GM19397 (cell line): ENCODE measurements around the gene FBXO36.

Source experiments
- ATAC-seq: cut with Tn5 transposase; IDR thresholded peaks from one replicate; pipeline ENCODE4 v1.9.1; 2021; ENCODE audit warnings: mild to moderate bottlenecking, moderate library complexity; ENCODE audit not compliant: unreplicated experiment

The FBXO36 gene

GRCh38 chr2:230043025-230043424, 120.7 kb downstream of the FBXO36 start:
- no peak for ATAC-seq

DNA sequence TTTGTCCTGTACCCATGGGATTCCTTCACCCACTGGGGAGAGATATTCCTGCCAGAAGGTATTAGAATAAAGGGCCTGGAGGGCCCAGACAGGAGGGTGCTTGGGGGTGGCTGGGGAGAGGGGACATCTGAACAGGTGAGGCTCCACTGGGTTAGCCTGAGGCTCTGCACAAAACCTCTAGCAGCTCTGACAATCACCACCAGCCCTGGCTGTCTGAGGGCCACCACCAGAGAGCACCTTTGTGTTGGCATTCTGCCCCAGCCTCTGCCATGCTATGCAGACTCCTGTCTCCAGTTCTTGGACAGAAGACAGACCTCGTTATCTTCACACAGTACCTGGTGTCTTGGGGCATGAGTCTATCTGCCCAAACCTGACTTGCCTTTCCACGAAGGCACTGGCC, 121.2 kb downstream of the FBXO36 start:
- ATAC-seq: no peak

GRCh38 chr2:230046491-230046890, 124.2 kb downstream of the FBXO36 start:
- no peak for ATAC-seq

DNA sequence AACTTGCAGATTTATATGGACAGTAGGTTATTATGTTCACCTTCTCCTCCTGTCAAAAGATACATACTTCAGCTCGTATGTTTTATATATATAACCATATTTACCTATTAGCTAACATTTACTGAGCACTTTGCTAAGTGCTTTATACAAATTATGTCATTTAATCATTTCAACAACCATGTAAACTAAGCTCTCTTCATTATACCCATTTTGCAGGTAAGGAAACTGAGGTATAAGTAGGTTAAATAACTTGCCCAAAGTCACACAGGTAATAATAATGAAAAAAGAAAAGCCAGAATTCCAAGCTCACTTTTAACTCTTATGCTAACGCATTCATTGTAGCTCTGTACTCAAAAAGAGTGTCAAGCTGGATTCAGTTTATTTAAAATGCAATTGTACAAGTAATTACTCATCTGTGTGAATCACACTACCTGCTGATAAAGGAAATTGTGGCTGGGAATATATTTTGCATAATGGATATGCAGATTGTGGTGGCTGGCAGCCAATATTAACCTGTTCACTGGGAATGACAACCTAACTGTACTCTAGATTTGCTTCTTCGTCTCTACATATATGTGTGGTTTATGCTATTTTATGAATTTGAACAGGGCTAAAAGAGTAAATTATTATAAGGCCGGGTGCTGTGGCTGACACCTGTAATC, 125.8 kb downstream of the FBXO36 start:
- no peak for ATAC-seq

GRCh38 chr2:230050136-230050535, 127.8 kb downstream of the FBXO36 start:
- ATAC-seq: no peak

DNA sequence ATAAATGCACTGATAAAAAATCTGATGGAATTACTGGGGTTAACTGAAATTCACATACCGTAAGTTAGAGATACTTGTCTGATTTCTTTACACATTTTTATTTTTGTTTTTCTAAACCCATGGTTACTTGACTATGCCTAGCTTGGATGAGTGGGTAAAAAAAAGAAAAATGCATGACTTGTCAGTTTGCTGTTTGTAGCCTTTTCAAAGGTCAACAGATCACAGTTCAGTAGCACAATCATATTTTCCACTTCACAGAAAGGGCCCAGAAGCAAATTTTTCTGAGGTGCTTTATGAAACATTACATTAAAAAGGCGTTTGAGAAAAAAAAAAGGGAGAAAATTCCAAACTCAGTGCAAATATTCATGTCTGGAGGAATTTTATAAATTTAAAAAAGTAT, 130.0 kb downstream of the FBXO36 start:
- ATAC-seq: no peak

DNA sequence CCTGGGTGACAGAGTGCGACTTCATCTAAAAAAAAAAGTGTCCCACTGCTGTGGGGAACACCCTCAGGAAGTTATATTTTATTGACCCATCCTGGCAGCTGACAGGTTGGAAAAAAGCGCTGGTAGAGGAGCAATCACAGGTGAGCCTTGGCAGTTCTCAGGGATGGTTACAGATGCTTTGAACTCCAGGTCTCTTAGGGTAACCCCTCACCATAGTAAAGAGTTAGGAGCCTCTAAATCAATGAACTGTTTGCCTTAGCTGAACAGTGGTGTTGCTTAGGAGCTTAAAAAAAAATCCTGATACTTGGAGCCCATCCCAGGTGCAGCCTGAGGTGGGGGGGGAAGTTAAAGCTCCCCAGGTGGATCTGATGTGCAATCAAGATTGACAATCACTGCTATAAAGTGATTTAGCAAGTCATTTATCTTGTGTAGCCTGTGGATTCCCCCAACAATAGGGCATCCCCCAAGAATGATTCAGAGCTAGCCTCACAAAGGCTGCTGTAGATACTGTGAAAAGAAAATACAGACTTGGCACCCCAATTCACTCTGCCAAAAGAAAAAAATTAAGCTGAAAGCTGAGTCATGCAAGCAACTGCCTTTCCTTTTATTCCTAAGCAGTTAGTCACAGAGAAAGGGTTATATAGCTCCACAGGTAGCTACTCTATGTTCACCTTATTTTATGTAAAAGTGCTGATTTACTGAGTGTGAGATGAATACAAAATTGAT, 131.6 kb downstream of the FBXO36 start:
- no peak for ATAC-seq

DNA sequence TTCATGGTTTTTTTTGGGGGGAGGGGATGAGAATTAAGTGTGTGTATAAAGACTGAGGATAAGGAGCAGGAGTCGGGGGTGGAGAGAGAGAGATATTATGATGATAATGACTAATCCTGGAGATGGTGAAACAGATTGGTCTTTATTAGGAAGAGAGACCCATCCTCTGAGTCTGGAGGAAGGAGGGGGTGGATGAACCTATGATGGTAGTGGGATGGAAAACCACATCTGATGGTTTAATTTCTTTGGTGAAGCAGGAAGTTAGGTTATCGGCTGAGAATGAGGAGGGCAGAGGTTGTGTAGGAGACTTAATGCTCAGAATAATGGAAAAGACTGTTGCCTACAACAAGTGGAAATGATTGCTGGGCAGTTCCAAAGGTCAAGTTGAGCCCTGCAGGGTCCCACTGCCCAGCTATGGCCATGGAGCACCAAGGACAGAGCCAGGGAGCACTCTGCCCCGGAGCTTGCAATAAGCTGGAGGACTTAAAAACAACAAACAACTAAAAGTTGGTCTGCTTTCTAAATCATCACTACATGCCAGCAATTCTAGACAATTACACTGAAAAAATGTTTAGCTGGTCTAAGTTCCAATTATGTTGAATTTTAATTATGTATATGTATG, 138.5 kb downstream of the FBXO36 start:
- no peak for ATAC-seq
